ENCODE measurements around the gene NSD2. TPM values are rescaled to one million over a fixed set of nuclear protein-coding genes. Genes with fewer than 3 reads are reported as not detected.

Gene NSD2
- total RNA-seq, 4 donors from 2014 or later = 25.3 to 46.7 (median 27.4) TPM

DNA sequence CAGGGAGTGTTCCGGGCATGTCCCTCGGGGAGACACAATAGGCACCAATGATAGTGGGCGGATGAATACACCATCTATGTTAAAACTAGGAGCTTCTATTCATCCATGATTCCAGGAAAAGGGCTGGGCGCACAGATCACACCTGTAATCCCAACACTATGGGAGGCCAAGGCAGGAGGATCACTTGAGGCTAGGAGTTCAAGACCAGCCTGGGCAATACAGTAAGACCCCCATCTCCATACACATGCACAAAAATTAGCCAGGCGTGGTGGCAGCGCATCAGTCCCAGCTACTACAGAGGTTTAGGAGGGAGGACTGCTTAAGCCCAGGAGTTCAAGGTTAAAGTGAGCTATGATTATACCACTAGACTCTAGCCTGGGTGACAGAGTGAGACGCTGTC is 135.2 kb downstream of the NSD2 start:
- Histone ChIP-seq H3K27me3 (no peaks in the 10 kb centered on the region), H3K9me3 (no peaks in the 10 kb centered on the region), H3K4me3 (no peak overlapping the region), H3K4me1 (peaks cover 34% of the 10 kb centered on the region), H3K36me3 (peaks cover 15% of the 10 kb centered on the region), H3K27ac (no peak overlapping the region)
- TF ChIP-seq POLR2A (IDR thresholded peaks at IDR 0.05) (no peak), EP300 (IDR thresholded peaks at IDR 0.05) (no peak), POLR2AphosphoS5 (IDR thresholded peaks at IDR 0.05) (no peak)
- TF ChIP-seq, protein P1, sequence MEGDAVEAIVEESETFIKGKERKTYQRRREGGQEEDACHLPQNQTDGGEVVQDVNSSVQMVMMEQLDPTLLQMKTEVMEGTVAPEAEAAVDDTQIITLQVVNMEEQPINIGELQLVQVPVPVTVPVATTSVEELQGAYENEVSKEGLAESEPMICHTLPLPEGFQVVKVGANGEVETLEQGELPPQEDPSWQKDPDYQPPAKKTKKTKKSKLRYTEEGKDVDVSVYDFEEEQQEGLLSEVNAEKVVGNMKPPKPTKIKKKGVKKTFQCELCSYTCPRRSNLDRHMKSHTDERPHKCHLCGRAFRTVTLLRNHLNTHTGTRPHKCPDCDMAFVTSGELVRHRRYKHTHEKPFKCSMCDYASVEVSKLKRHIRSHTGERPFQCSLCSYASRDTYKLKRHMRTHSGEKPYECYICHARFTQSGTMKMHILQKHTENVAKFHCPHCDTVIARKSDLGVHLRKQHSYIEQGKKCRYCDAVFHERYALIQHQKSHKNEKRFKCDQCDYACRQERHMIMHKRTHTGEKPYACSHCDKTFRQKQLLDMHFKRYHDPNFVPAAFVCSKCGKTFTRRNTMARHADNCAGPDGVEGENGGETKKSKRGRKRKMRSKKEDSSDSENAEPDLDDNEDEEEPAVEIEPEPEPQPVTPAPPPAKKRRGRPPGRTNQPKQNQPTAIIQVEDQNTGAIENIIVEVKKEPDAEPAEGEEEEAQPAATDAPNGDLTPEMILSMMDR (IDR thresholded peaks at IDR 0.05) = no peak
- WGBS = 90% methylated on average over 7 of the region's 7 CpGs
- DNase-seq (ENCODE audit: low spot score in 2 of 2) = no peak

DNA sequence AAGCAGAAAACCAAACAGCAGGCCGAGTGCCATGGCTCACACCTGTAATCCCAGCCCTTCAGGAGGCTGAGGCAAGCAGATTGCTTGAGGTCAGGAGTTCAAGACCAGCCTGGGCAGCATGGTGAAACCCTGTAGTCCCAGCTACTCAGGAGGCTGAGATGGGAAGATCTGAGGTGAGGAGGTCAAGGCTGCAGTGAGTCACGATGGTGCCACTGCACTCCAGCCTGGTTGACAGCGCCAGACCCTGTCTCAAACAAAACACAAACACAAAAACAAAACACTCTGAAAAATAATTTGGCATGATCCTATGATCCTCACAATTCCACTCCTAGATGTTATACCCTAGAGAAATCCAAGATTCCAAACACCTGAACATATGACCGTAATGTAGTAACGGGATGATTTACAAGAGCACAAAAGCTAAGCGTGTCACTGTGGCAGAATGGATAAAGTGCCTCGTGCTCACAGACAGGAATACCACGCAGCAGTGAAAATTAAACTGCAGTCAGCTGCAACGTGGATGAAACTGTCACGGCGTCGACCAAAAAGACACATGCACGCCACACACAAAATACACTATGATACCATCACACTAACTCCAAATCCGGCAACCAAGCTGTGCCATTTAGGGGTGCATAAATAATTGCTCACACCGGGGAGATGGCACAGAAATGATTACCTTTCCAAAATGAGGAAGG is 135.9 kb downstream of the NSD2 start:
- H3K4me3 ChIP-seq = peak overlapping the region; percentile 89
- WGBS = 84% methylated on average over 15 of the region's 15 CpGs
- no peaks in the 10 kb centered on the region for H3K27me3 ChIP-seq
- H3K27ac ChIP-seq = no peak overlapping the region
- H3K4me1 ChIP-seq = peaks cover 34% of the 10 kb centered on the region
- TF ChIP-seq EP300 (IDR thresholded peaks at IDR 0.05) (no peak), POLR2AphosphoS5 (IDR thresholded peaks at IDR 0.05) (no peak), POLR2A (IDR thresholded peaks at IDR 0.05) (no peak)
- TF ChIP-seq, protein P1 (IDR thresholded peaks at IDR 0.05) = no peak
- peaks cover 15% of the 10 kb centered on the region for H3K36me3 ChIP-seq
- no peak for DNase-seq (ENCODE audit: low spot score in 2 of 2)
- no peaks in the 10 kb centered on the region for H3K9me3 ChIP-seq

DNA sequence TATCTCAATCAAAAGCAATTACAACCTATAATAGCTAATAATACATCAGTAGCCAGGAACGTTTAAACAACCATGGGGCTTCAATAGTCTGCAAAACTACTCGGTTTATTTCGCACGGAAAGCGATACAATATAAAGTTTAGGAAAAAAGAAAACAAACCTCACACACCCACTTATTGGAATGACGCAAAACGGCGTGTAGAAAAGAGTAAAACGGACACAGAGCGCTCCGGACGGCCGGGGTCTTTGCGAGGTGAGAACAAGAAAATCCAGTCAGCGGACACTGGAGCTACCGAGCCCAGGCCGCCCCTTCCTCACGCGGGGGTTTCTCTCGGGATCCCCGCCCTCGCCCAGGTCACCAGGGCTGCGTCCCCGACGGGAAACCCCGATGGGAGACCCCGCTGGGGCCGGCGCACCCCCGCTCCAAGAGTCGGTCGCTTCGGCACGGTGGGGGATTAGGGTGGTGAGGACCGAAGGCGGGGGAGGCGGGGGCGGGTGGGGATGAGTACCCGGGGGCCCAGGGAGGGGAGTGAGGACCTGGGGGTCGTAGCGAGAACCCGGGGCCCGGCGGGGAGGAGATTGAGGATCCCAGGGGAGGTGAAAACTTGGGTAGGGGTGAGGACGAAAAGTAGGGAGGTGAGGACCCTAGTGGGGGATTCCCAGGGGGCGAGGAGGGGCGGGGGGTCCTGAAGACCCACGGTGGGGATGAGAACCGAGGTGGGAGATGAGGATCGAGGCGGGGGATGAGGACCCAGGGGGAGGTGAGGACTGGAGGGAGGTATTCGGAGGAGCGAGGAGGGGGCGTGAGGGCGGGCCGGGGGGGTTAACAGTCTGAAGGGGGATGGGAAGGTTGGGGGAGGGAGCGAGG is 136.8 kb downstream of the NSD2 start:
- H3K4me3 ChIP-seq = peak overlapping the region; percentile 89
- WGBS = 2% methylated on average over 38 of the region's 57 CpGs
- TF ChIP-seq POLR2A (IDR thresholded peaks at IDR 0.05) = no peak
- TF ChIP-seq POLR2AphosphoS5 (IDR thresholded peaks at IDR 0.05) = no peak
- TF ChIP-seq EP300 (IDR thresholded peaks at IDR 0.05) = no peak
- TF ChIP-seq, protein P1 (IDR thresholded peaks at IDR 0.05) = no peak

DNA sequence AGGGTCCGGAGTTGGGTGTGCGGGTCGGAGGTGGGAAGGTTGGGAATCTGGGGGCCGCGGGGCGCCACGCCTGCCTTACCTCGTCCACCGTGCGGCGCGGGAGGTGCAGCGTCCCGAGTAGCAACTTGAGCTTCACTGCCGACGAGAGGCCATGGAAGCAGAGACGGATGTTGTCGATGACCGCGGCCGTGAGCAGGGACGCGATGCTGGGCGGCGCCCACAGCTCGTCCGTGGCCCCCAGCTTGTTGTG is 137.4 kb downstream of the NSD2 start:
- 2% methylated on average over 9 of the region's 27 CpGs for WGBS
- Histone ChIP-seq H3K27me3 (no peaks in the 10 kb centered on the region), H3K4me1 (peaks cover 34% of the 10 kb centered on the region), H3K4me3 (peak overlapping the region; percentile 89), H3K27ac (peak overlapping the region; percentile 97), H3K9me3 (no peaks in the 10 kb centered on the region), H3K36me3 (peaks cover 11% of the 10 kb centered on the region)
- no peak for TF ChIP-seq EP300 (IDR thresholded peaks at IDR 0.05)
- TF ChIP-seq, protein P1 (IDR thresholded peaks at IDR 0.05) = no peak
- no peak for TF ChIP-seq POLR2A (IDR thresholded peaks at IDR 0.05)
- no peak for TF ChIP-seq POLR2AphosphoS5 (IDR thresholded peaks at IDR 0.05)
- DNase-seq (ENCODE audit: low spot score in 2 of 2) = no peak

More for the DNA sequence above, 136.8 kb downstream of the NSD2 start:
- Histone ChIP-seq H3K27ac (peak overlapping the region; percentile 97), H3K9me3 (no peaks in the 10 kb centered on the region), H3K27me3 (no peaks in the 10 kb centered on the region), H3K4me1 (peaks cover 34% of the 10 kb centered on the region), H3K36me3 (peaks cover 15% of the 10 kb centered on the region)
- DNase-seq (ENCODE audit: low spot score in 2 of 2) = peak in 1 of 2 donors; percentile 71

Data from suprapubic skin (tissue), 4 donors.